Measurements from ENCODE around the gene CDHR2.

CDHR2 gene

DNA sequence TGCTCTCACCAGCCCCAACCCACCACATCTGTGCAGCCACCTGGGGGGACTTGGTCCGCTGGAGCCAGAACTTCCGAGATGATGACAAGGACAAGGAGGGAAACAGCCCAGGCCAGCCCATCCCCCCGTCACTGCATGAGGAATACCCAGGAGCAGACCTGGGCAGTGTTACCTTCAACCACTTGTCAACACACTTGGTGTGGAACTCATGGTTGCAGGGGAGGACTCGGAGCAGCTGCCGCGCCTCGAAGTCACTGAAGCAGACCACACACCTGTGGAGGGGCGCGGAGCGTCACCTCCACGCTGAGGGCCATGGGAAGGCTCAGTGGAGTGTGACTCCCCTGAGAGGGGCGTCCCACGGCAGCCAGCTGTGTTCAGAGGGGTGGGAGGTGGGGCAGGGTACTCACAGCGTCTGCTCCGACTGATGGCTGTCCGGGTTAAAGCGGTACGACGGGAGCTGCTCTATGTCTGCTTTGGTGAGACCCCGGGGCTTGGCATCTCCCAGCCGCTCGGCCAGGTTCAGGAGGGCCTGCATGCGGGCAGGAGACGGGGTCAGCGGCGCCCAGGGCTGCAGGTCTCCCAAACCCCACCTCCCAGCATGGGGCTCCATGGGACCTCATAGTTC lies 19.9 kb upstream of the CDHR2 start:
- DNase-seq = peak in 2 of 10 donors; percentile 79 to 82
- intact Hi-C loops (cut with DNase I) = no loop called here

GRCh38 chr5:176529741-176530141 lies 19.4 kb upstream of the CDHR2 start:
- intact Hi-C loops (cut with DNase I) = loop anchor here (10.0 kb wide), 1 partner anchor 145 kb away; the partner anchor contains the start of genes HIGD2A and NOP16
- peak in 2 of 10 donors; percentile 60 to 73 for DNase-seq

DNA sequence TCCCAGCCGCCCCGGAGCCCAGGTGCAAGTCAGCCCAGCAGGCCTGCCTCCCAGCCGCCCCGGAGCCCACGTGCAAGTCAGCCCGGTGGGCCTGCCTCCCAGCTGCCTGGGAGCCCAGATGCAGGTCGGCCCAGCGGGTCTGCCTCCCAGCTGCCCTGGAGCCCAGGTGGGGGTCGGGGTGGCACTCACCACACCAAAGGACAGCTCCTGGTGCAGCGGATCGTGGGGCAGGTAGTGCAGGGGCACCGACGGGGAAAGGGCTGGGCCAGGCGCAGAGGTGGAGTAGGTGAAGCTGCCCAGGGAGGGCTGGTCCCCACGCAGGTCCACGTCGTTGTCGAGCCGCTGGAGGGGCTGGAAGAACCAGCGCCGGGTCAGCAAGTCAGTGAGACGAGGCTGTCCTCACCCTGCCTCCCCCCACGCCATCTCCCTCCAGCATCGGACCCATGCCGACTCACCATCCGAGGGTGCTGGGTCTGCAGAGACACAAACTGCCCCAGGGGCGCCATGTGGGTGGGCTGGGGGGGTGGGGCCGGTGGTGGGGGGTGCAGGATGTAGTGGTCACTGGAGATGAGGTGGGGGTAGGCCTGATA lies 18.7 kb upstream of the CDHR2 start:
- intact Hi-C loops (cut with DNase I) = loop anchor here (10.0 kb wide), 1 partner anchor 146 kb away; the partner anchor contains the start of genes HIGD2A and NOP16
- peak in 2 of 10 donors; percentile 13 to 85 for DNase-seq

DNA sequence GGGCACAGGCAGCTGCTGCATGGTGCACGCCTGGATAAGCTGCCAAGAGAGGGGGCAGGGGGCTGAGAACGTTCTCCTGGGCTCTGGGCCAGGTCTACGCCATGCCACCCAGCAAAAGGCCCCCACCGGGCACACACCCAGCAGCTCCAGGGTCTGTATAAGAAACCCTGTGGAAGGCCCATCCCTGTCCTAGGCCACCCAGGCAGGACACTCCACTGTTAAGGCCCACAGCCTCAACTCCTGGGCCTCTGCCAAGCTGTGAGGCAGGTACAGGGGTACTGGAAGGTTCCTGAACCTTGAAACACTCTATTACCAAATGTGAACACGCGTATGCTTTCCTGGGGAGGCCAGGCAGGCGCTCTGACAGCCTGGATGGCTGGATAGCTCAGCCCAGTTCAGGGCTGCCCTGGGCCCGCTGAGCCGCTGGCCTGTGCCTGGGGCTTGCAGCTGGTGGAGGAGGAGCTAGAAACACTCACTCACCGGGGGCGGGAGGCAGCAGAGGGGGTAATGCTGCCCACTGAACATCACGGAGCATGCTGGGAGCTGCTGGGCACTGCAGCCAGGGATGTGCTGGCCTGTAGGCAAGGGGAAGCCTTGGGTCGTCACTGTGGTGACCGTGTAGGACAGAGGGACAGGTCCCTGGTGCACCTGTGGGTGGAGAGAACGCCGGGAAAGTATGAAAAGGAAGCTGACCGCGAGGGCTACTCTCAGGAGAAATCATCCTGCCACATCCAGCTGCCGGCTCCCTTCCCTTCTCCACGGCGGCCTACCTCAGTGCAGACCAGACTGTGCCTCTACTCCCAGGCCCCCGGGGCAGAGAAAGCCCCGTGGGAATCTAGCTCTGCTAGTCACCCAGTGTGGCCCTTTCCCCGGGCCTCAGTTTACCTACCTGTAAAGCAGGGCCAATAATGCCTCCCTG lies 17.9 kb upstream of the CDHR2 start:
- peak; percentile 76 to 98 (median 86) for DNase-seq
- intact Hi-C loops (cut with DNase I) = loop anchor here (10.0 kb wide), 1 partner anchor 146 kb away; the partner anchor contains the start of genes HIGD2A and NOP16

GRCh38 chr5:176531902-176532493 lies 17.1 kb upstream of the CDHR2 start:
- intact Hi-C loops (cut with DNase I) = loop anchor here (10.0 kb wide), 1 partner anchor 147 kb away; the partner anchor contains the start of genes HIGD2A and NOP16
- DNase-seq = no peak

DNA sequence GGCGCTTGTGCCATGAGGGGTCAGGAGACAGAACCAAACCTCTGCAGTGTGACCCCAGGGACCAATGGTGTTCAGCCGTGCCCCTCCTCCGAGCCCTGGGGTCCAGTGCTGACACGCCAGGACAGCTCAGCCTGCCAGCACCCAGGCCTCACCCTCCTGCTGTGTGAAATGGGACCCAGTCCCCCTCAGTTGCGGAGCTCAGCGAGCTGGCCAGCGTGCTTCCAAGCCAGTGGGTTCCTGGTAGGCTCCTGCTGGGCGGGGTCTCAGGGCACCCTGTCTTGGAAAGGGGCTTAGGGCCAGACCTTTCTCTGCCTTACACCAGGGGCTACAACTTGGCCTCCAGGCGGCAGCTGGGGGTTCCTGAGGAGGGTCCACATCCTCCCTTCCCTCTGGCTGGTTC lies 16.3 kb upstream of the CDHR2 start:
- no peak for DNase-seq
- intact Hi-C loops (cut with DNase I) = loop anchor here (10.0 kb wide), 1 partner anchor 148 kb away; the partner anchor contains the start of genes HIGD2A and NOP16

DNA sequence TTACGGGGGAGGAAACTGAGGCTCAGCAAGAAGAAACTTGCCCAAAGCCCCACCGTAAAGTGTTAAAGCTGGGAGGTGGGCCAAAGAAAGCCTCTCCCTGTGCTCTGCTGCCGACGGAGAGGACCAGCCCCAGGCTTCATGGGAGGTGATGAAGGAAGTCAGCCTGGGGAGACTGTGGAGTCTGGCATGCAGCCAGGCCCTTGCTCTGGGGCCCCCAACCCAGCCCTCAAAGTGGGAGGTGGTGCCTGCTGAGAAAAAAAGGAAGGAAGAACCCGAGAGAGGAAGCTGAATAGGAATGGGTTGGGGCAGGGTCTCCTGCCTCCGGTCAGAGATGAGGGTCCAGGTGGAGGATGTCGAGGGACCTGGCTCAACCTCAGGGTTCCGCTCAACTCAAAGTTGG lies 15.8 kb upstream of the CDHR2 start:
- intact Hi-C loops (cut with DNase I) = loop anchor here (10.0 kb wide), 1 partner anchor 149 kb away; the partner anchor contains the start of genes HIGD2A and NOP16
- DNase-seq = no peak

GRCh38 chr5:176533894-176534611 lies 15.1 kb upstream of the CDHR2 start:
- DNase-seq = peak in 2 of 10 donors; percentile 35 to 80
- intact Hi-C loops (cut with DNase I) = loop anchor here (10.0 kb wide), 1 partner anchor 149 kb away; the partner anchor contains the start of genes HIGD2A and NOP16

DNA sequence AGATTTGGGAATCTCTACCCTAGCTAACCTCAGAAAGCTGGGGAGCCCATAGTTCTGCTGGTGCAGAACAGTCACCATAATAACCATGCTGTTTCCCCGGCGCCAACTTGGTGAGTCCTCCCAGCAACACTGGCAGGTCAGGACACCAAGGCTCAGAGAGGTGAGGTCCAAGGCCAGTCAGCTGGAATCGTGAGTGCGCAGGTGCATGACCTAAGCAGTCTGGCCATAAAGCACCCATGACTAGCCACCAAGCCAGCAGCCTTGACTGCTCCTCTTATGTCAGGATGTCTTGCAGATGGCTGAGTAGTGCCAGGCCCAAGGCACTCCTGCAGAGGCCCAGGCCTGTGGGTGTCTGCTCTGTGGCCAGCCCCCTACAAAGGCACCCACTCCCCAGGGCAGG lies 14.5 kb upstream of the CDHR2 start:
- intact Hi-C loops (cut with DNase I) = loop anchor here (10.0 kb wide), 1 partner anchor 150 kb away; the partner anchor contains the start of genes HIGD2A and NOP16
- DNase-seq = peak in 2 of 10 donors; percentile 45 to 67

DNA sequence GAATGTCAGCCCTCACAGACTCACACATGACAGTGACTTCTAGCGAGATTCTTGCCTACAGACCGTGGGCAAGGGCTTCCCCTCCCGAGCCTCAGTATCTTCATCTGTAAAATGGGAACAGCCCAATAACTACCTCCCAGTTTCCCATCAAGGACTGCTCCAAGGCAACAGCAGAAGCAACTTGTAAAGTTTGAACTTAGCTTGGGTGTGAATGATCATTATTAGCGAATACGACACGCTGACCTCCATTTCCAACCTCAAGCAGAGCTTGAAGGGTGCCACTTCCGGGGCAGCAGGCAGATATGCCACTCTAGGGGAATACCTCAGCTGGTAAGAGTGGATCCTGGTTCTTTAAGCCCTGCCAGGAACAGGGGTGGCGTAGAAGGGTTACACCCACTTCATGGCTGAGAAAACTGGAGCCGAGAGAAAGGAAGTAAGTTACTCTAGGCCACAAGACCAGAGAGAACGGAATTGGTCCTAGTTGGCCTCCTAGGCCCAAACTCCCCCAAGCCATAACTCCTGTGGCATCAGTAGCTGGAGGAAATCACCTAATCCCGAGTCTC lies 14.0 kb upstream of the CDHR2 start:
- DNase-seq = peak in 2 of 10 donors; percentile 50 to 67
- intact Hi-C loops (cut with DNase I) = loop anchor here (10.0 kb wide), 1 partner anchor 150 kb away; the partner anchor contains the start of genes HIGD2A and NOP16

GRCh38 chr5:176535664-176536131 lies 13.4 kb upstream of the CDHR2 start:
- peak in 1 of 10 donors; percentile 76 for DNase-seq

GRCh38 chr5:176536132-176536901 lies 12.8 kb upstream of the CDHR2 start:
- intact Hi-C loops (cut with DNase I) = loop anchor here (10.0 kb wide), 1 partner anchor 152 kb away; the partner anchor contains the start of genes HIGD2A and NOP16
- peak; percentile 68 to 97 (median 80) for DNase-seq

More at GRCh38 chr5:176535664-176536131, 13.4 kb upstream of the CDHR2 start:
- intact Hi-C loops (cut with DNase I) = loop anchor here (10.0 kb wide), 1 partner anchor 151 kb away; the partner anchor contains the start of genes HIGD2A and NOP16

- DNase-seq = peak; percentile 98 to 100 (median 99)
- intact Hi-C loops (cut with DNase I) = loop anchor here (1.0 to 10.0 kb wide), 2 partner anchors 89 to 152 kb away; partner anchors contain the start of genes FAF2, HIGD2A and NOP16
Observed at GRCh38 chr5:176536902-176537553, 12.1 kb upstream of the CDHR2 start, which contains the start of gene RNF44. TSS of gene RNF44 (minus strand) at chr5:176537402. CDS start at chr5:176532472, 4,930 bp downstream.

- intact Hi-C loops (cut with DNase I) = loop anchor here (1.0 to 10.0 kb wide), 2 partner anchors 89 to 153 kb away; partner anchors contain the start of genes FAF2, HIGD2A and NOP16
- peak; percentile 97 to 100 (median 99) for DNase-seq
Observed at GRCh38 chr5:176537554-176538229, 11.4 kb upstream of the CDHR2 start.

GRCh38 chr5:176538230-176538988 lies 10.7 kb upstream of the CDHR2 start:
- DNase-seq = no peak
- intact Hi-C loops (cut with DNase I) = loop anchor here (10.0 kb wide), 1 partner anchor 154 kb away; the partner anchor contains the start of genes HIGD2A and NOP16

Measured in posterior cingulate gyrus (tissue), 11 donors.